Activated CD8-positive, alpha-beta memory T cell treated with anti-CD3 and anti-CD28 coated beads for 36 hours (primary cell): Measurements from ENCODE around the gene HOXD3. TPM values are rescaled to one million over a fixed set of nuclear protein-coding genes. Genes with fewer than 3 reads are reported as not detected.

Experiments
- CTCF ChIA-PET: fragments of 350-600 bp; sonication (Branson Sonifier 250); formaldehyde crosslinking; loops from one replicate; lab custom pipeline; 2021; ENCODE audit warnings: antibody characterized with exemption; lab: Charles Lee
- POLR2A ChIA-PET: fragments of 350-600 bp; sonication (Branson Sonifier 250); formaldehyde crosslinking; loops from one replicate; lab custom pipeline; 2021; ENCODE audit warnings: antibody characterized with exemption; lab: Charles Lee
- total RNA-seq, 2 experiments: library from RNA; stranded (reverse); gene quantifications; one replicate each; pipeline ENCODE4 v1.2.3, GENCODE V29; 2021

Gene HOXD3
- total RNA-seq, 2 experiments from 2014 or later = not detected

DNA sequence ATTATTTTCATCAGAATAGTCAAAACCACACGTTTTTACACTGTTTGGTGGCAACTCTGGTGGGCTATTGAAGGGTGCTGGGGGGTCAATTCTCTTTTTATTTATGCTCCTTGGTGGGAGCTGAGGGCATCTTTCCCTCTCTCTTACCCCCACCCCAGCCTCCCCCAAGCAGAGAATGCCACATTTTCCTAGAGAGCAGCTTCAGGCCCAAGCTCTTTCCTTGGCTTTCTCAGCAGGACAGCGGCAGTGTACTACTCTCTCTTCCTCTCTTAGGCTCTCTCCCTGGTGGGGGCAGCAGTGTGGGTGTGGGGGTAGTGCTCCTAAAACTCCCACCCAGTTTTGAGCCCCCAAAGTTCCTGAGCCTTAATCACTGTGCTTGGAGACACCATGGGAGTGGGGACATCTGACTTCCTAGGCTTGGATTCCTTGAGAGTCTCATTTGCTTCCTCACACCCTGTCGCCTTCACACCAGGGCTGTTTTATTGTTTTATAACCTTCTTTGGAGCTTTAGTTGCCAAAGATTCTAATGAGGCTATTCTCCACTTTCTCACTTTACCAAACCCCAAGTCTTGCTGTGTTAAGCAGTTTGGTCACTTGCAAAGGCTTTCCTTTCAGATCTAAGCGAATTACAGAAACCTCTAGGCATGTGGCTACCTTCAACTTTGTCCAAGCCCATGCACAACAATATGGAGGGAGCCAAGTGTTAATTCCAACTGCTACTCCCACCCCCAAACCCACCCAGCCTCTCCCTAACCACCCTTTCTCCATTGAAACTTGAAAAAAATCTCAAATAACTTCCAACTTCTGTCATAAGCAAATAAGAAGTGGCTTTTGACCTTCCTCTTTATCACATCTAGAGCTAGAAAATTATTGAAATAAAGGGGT is 11.8 kb upstream of the HOXD3 start:
- POLR2A ChIA-PET = no interaction called here

DNA sequence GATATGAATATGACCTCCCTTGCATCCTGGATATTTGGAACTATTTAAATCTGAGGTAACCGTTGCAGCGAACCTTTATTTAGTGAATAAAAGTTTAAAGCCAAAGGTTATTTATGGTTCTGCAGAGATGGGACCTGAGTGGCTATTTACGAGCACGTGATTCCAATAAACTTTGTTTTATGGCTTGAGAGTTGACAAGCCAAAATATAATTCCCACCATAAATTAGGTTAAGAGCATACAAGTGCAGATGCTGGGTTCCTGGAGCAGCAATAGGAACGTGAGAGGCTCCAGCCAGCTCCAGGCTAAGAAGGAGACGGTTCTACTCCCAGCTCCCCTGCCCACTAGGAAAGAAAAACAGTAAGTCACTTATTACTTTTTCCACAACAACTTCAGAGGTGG is 11.0 kb upstream of the HOXD3 start:
- CTCF ChIA-PET = interaction anchor here (1.6 kb wide), 1 partner anchor 19 kb away, joined by 4 read pairs; no protein-coding TSS in a partner anchor
- POLR2A ChIA-PET = no interaction called here

More for the DNA sequence above, 11.8 kb upstream of the HOXD3 start:
- CTCF ChIA-PET = interaction anchor here (1.6 kb wide), 1 partner anchor 18 kb away, joined by 4 read pairs; no protein-coding TSS in a partner anchor

DNA sequence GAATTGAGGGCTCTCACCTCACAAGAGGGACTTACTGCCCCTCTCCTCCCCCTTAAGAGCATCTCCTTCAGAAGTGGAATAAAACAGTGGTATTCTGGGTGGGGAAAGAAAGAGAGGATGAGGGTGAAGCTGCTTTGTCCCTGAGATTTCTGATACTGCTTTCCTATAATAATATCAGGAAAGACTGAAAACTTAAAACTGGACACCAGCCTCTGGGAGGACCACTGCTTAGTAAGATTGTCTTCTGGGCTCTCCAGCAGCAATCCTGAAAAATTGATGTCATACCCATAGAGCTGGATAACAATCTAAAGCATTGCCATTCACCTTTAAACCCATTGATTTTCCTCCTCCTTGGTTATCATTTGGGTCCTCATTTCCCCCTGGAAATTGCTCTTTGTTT is 10.5 kb upstream of the HOXD3 start:
- CTCF ChIA-PET = no interaction called here

DNA sequence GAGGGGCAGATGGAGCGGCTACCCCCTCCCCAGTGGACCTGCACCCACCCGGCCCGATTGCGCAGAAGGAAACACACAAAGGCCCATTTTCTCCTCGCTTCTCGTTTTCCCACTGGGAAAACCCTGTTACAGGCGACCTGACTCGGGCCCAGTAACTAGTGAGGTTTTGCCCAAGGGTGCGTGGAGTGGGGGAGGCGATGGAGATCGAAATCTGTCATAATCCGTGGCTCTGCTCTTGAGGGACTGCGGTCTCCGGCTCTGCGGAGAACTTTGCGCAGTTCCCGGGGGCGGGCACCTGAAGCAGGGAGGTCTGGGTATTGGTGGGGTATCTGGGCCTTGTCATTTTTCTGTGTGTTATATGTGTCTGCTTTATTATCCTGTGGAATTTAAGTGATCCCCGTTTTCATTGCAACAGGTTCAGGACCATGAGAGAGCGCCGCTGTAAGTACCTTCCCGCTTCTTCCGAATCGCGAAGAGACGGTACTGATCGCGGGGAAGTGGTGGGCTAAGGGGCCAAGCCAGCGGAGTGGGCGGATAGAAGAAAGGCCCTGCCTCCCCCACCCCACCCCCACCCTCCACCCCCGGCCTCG is 9.8 kb upstream of the HOXD3 start:
- POLR2A ChIA-PET = no interaction called here
- CTCF ChIA-PET = interaction anchor here (0.8 kb wide), 1 partner anchor 491 kb away, joined by 3 read pairs; no protein-coding TSS in a partner anchor

More for the DNA sequence above, 10.5 kb upstream of the HOXD3 start:
- POLR2A ChIA-PET = no interaction called here

DNA sequence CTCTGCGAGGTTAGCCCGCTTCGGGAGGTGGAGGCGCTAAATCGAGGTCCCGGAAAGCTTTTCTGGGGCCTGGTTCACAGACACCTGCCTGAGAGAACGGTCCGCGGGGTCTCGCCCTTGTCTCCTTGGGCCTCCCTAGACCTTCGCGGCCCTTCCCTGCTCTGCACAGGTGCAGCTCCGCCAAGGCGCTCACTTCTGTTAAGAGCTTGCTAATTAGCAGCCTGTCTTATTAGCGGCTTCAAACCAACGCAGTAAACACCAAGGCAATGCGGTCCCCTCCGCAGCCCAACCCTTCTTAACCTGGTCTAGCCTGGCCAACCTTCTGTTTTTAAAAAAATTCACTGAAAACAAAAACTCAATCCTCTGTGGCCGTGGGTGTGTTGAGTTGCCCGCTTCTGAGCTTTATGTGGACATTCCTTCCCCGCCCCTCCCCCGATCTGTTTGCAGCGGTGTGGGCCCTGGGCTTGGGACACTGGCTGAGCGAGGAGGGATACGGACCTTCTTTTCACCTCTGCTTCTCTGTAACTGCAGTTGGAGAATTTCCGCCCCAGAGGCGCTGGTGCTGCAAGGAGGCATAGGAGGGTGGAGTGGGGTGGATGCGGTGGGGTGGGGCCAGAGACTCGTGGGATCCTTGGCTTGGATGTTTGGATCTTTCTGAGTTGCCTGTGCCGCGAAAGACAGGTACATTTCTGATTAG is 9.2 kb upstream of the HOXD3 start:
- ChIA-PET POLR2A (interaction anchor here (0.6 kb wide), 1 partner anchor 197 kb away, joined by 4 read pairs; no protein-coding TSS in a partner anchor), CTCF (interaction anchor here (0.8 kb wide), 1 partner anchor 491 kb away, joined by 3 read pairs; no protein-coding TSS in a partner anchor)

DNA sequence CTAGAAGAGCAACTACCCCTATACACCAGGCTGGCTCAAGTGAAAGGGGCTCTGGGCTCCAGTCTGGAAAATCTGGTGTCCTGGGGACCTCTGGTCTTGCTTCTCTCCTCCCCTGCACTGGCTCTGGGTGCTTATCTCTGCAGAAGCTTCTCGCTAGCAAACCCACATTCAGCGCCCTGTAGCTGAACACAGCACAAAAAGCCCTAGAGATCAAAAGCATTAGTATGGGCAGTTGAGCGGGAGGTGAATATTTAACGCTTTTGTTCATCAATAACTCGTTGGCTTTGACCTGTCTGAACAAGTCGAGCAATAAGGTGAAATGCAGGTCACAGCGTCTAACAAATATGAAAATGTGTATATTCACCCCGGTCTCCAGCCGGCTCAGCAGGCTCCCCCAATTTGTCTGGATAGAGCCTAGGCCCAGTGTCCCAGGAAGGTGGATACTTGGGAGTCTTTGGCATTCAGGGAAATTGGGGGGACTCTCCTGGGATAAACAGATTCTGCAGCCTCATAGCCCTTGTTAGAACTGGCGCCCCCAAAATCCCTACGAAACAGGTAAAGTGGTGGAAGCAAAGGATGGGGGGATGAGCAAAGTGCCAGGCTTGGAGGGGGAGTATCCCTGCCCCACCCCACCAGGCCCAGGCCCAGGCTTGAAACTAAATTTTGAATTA is 8.2 kb upstream of the HOXD3 start:
- CTCF ChIA-PET = no interaction called here

DNA sequence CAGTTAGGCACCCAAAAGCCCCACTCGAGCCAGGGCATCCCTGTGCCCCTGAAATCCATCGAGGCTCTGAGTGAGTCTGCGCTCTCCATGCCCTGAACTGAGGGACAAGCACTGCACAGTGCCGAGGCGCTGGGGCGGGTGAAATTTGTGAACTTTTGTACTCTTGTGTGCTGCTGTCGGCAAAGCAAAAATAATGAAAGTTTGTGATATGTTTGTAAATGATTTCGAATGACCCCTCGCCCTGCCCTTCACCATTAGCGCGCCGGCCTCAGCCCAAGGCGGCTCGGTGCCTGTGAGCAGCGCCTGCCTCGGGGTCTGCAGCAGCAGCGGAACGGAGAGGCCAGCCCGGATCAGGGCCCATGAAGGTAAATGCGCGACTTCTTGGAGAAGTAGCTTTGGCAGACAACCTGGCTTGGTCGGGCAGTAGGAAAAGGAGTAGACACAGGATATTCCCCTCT is 7.6 kb upstream of the HOXD3 start:
- POLR2A ChIA-PET = no interaction called here
- CTCF ChIA-PET = no interaction called here

More for the DNA sequence above, 8.2 kb upstream of the HOXD3 start:
- POLR2A ChIA-PET = no interaction called here

DNA sequence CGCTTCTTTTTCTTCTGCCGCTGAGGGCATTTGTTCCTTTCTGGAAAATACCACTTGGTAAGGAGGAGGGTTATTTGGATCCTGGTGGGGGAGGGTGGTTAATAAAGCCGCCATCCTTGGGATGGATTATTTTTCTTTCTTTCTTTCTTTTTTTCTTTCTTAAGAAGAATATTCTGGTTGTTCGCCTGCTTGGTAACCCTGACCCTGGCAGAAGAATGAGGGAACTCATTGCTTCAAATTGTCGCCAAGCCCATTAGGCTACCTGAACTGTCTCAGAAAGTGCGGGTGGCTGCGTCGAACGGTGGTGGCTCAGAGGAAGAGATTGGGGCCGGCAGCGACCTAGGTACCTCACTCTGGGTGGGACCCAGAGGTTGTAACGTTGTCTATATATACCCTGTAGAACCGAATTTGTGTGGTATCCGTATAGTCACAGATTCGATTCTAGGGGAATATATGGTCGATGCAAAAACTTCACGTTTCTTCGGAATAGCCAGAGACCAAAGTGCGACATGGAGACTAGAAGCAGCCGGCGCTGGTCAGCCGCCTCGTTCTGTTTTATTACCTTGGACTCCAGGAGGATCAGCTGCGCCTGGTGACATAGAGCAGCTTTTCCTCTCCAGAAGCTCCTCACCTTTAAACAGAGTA is 7.0 kb upstream of the HOXD3 start:
- POLR2A ChIA-PET = no interaction called here
- CTCF ChIA-PET = no interaction called here

DNA sequence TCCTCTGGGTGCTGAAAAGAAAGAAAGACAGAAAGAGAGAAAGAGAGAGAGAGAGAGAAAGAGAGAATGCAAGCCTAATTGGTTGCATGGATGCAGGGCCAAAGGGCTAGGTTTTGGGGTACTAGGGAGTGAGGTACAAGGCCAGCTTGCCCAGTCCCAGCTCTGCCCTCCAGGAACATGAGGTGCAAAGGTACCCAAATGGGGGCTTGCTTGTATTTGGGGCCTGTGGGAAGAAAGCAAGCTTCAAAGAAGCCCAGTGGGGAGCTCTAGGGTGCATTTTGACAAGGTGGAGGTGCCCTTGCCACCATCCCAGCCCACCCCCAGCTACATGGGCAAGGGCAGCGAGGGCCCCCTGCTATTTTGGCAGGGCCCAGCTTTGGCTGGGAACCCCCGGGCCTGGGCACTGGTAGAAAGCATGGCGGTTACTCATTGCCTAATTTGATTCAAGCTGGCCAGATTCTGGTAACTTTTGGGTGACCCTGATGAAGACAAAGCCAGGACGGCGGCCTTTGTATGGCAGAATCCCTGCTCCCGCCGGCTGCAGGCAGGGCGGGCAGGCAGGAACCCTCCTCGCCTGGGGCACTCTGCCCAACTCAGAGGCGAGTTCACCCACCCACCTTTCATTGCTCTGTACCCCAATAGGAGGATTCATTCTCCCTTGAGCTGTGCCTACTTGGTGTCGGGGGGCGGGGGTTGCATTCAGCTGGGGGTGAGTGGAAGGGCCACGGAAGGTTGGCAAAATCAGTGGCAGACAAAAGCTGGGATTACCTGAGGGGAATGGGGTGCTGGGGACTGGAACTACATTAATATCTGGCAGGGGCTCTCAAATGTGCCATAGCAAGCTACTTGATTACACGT is 6.3 kb upstream of the HOXD3 start:
- ChIA-PET CTCF (interaction anchor here (0.5 kb wide), 1 partner anchor 56 kb away, joined by 3 read pairs; no protein-coding TSS in a partner anchor), POLR2A (no interaction called here)

DNA sequence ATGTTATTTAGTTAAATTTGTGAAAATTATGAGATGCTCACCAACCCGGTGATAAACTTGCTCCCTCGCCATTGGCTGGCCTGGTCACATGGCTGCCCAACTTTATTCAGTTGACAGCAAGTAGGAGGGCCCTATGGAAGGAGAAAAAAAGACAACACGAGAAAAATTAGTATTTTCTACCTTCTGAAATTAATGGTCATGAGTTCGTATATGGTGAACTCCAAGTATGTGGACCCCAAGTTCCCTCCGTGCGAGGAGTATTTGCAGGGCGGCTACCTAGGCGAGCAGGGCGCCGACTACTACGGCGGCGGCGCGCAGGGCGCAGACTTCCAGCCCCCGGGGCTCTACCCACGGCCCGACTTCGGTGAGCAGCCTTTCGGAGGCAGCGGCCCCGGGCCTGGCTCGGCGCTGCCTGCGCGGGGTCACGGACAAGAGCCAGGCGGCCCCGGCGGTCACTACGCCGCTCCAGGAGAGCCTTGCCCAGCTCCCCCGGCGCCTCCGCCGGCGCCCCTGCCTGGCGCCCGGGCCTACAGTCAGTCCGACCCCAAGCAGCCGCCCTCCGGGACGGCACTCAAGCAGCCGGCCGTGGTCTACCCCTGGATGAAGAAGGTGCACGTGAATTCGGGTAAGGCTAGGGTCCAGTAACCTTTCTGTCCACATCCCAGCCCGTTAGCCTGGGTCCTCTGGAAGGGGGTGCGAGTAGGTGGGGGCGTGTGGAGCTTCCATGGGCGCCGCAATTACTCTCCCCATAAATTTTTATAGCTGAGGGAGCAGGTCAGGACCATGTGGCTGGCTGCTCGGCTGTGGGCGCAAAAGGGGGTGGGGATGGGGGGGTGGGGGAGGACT is 5.4 kb upstream of the HOXD3 start, which contains the start of gene HOXD4:
Gene HOXD4, plus strand, starts transcription at position 109 of the 846 bp plus-strand sequence. Its CDS starts 84 bp downstream, at position 193.
- POLR2A ChIA-PET = no interaction called here
- CTCF ChIA-PET = interaction anchor here (0.5 kb wide), 1 partner anchor 57 kb away, joined by 3 read pairs; no protein-coding TSS in a partner anchor

DNA sequence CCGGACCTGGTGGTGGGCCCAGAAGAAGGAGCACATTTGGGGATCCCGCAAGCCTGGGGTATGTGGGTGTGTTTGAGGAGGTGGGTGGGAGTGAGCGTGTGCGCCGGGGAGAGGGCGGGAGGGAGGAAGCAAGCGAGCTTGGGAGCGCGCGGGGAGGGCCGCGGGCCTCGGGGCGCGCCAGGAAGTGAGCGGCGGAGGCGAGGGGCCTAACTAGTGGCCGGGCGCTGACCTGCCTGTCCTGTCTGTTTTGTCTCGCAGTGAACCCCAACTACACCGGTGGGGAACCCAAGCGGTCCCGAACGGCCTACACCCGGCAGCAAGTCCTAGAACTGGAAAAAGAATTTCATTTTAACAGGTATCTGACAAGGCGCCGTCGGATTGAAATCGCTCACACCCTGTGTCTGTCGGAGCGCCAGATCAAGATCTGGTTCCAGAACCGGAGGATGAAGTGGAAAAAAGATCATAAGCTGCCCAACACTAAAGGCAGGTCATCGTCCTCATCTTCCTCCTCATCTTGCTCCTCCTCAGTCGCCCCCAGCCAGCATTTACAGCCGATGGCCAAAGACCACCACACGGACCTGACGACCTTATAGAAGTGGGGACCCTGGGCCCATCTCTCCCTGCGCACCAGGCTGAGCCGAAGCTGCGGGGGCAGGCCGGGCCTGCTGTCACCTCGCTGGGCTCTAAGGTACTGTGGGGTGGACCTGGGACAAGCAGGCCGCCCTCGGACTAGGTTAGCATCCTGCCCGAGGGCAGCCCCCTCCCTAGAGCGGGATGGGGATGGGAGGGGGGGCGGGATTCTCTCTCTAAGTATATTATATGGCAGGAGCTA is 4.5 kb upstream of the HOXD3 start:
- POLR2A ChIA-PET = no interaction called here
- CTCF ChIA-PET = interaction anchor here (0.8 to 1.2 kb wide), 3 partner anchors 9 to 25 kb away, joined by 3 to 4 read pairs (median 3); no protein-coding TSS in a partner anchor

DNA sequence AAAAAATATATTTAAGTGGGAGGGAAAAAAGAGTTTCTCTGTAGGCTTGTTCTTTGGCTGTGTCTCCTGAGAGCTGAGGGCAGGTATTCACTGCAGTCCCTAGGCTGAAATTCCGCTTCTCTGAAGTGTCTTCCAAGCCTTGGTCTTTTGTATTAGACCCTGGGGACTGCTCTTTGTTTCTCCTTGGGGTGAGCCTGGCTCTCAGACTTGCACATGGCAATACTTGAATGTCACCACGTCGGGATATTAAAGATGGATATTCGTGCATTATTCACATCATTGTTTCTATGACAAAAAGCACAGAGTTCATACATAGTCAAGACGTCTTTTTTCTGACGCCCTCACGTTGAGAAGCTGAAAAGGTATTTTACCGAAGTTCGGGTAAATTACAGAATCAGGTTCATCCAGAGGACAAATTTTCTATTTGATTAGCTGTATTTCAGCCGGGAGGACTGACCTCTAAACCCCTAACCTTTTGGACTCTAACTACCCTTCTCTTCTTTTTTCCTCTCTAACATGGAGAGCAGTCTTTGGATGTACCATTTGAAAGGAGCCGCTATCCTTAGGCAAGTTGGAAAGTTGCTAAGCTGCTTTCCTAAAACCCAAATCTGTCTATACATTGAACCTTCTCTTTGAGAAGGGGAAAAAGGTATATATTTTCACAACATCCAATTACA is 2.4 kb upstream of the HOXD3 start:
- ChIA-PET POLR2A (no interaction called here), CTCF (interaction anchor here (0.6 kb wide), 1 partner anchor 498 kb away, joined by 3 read pairs; no protein-coding TSS in a partner anchor)

DNA sequence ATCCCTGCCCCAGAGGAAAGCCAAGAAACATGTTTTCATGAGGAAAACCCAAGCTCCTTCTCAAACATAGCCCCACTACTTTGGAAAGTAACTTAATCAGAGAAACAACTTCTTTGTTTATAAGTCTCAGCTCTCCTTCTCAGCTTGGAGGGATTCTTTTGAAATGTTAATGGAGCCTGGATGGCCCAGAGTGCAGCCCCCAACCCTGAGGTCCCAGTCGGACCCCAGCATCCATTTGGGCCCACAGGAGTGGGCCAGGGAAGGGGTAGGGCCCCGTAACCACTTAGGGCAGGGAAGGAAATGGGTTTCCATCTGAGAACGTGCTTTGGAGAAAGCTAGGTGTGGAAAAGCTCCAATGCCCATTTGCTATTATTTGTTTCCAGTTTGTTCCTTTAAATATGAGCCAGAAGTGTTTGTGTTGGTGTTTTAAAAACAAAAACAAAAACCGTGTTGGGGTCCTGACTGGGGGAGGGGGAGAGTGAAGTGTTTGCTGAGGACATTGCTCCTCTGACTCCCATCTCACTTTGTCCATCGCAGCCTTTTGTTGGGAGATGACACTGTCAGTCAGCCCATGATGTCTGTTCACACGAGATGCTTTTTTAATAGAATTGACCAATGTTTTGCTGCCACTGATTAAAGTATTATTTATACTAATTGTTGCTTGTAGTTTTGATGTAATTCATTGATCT is 1.6 kb upstream of the HOXD3 start:
- ChIA-PET CTCF (no interaction called here), POLR2A (no interaction called here)

DNA sequence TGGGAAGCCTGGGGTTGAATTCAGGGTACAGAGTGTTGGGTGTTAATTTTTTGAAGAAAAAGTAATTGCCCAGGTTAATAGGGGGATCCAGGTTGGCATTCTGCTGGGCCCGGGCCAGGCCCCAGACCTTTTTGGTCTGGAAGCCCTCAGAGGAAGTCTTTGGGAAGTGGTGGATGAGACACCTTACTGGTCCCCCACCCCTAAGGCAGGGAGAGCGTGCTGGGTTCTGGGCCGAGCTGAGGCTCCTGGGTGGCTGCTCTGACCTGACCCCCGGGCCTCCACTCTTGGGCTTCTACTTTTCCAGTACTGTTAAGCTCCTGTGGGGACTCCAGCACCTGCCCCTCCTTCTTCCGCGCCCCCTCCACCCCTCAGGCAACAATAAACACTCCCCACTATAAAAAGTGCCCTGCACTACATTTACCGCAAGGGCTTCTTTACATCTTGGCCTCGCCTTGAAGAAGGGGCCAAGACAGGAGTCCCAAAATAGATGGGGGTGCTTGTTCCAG is 753 bp upstream of the HOXD3 start:
- POLR2A ChIA-PET = no interaction called here
- CTCF ChIA-PET = no interaction called here
